HG02970 (cell line): Measurements from ENCODE around the gene KRTAP1-3.
"Not testable (repeated sequence)": the region's sequence is repeated elsewhere in the genome, so short reads cannot be mapped to it uniquely, and the experiment has no call there.

Source experiments
- ATAC-seq: cut with Tn5 transposase; IDR thresholded peaks from one replicate; pipeline ENCODE4 v1.9.1; 2021; ENCODE audit warnings: mild to moderate bottlenecking, moderate library complexity, moderate number of reproducible peaks; ENCODE audit not compliant: unreplicated experiment, low FRiP score

The KRTAP1-3 gene

GRCh38 chr17:41055130-41055529 lies 20.5 kb upstream of the KRTAP1-3 start, which contains the start of gene KRTAP2-2:
TSS of gene KRTAP2-2 (minus strand) at chr17:41055230. CDS start at chr17:41055211, 19 bp downstream.
- not testable (repeated sequence) for ATAC-seq

- not testable (repeated sequence) for ATAC-seq
Observed at GRCh38 chr17:41054556-41054955, 19.9 kb upstream of the KRTAP1-3 start.

GRCh38 chr17:41054025-41054424 lies 19.4 kb upstream of the KRTAP1-3 start:
- no peak for ATAC-seq

- ATAC-seq, result no peak
Observed at GRCh38 chr17:41052566-41052965, 17.9 kb upstream of the KRTAP1-3 start.

- ATAC-seq, result no peak
Observed at GRCh38 chr17:41049110-41049509, 14.4 kb upstream of the KRTAP1-3 start.

- no peak for ATAC-seq
Observed at GRCh38 chr17:41048441-41048840, 13.8 kb upstream of the KRTAP1-3 start.

- ATAC-seq, result not testable (repeated sequence)
Observed at GRCh38 chr17:41046735-41047465, 12.2 kb upstream of the KRTAP1-3 start, which contains the start of gene KRTAP2-1. TSS of gene KRTAP2-1 (minus strand) at chr17:41047316. CDS start at chr17:41047267, 49 bp downstream.

- no peak for ATAC-seq
Observed at GRCh38 chr17:41042953-41043352, 8.3 kb upstream of the KRTAP1-3 start.

GRCh38 chr17:41040783-41041571 lies 6.3 kb upstream of the KRTAP1-3 start, which contains the start of gene KRTAP1-1:
TSS of gene KRTAP1-1 (minus strand) at chr17:41041450. CDS start at chr17:41041397, 53 bp downstream.
- ATAC-seq, result not testable (repeated sequence)

- ATAC-seq, result no peak
Observed at GRCh38 chr17:41037853-41038350, 3.2 kb upstream of the KRTAP1-3 start.

- no peak for ATAC-seq
Observed at GRCh38 chr17:41029633-41030245, 4.9 kb downstream of the KRTAP1-3 start, which contains the start of gene KRTAP1-4. TSS of gene KRTAP1-4 (minus strand) at chr17:41030195. CDS start at chr17:41030078, 117 bp downstream.

- ATAC-seq, result no peak
Observed at GRCh38 chr17:41026715-41027471, 7.8 kb downstream of the KRTAP1-3 start, which contains the start of gene KRTAP1-5. TSS of gene KRTAP1-5 (minus strand) at chr17:41027208. CDS start at chr17:41027155, 53 bp downstream.

GRCh38 chr17:41024697-41025096 lies 10.0 kb downstream of the KRTAP1-3 start:
- ATAC-seq, result no peak

GRCh38 chr17:41020336-41020735 lies 14.3 kb downstream of the KRTAP1-3 start:
- no peak for ATAC-seq

GRCh38 chr17:41019415-41019814 lies 15.3 kb downstream of the KRTAP1-3 start:
- no peak for ATAC-seq

GRCh38 chr17:41018541-41018940 lies 16.1 kb downstream of the KRTAP1-3 start:
- ATAC-seq, result no peak

- ATAC-seq, result no peak
Observed at GRCh38 chr17:41016578-41017215, 18.0 kb downstream of the KRTAP1-3 start.

- ATAC-seq, result no peak
Observed at GRCh38 chr17:41015454-41015853, 19.2 kb downstream of the KRTAP1-3 start.

GRCh38 chr17:41013606-41014005 lies 21.1 kb downstream of the KRTAP1-3 start:
- no peak for ATAC-seq
